Liver (tissue), 9 donors: Measurements from ENCODE around the gene SMG7. TPM values are rescaled to one million over a fixed set of nuclear protein-coding genes. Genes with fewer than 3 reads are reported as not detected.

Experiments
- DNase-seq: peaks from one replicate; pipeline ENCODE4 v3.0.0-alpha.2; 2017; ENCODE audit warnings: low spot score
- H3K27ac ChIP-seq, 2 donors: one replicate each; pipeline ENCODE4 v1.7.0; 2013; ENCODE audit warnings: inconsistent platforms in 2 of 2, low read length in 2 of 2, control low read depth in 1 of 2, low read depth in 1 of 2, mild to moderate bottlenecking in 1 of 2
- H3K27me3 ChIP-seq, 4 donors: one replicate each; pipeline versions ENCODE4 v1.6.1 to v1.7.0; 2013; ENCODE audit warnings: low read length in 3 of 4, inconsistent platforms in 1 of 4, mild to moderate bottlenecking in 1 of 4, moderate library complexity in 1 of 4; ENCODE audit not compliant: control insufficient read depth in 4 of 4, insufficient read depth in 4 of 4
- H3K36me3 ChIP-seq, 4 donors: one replicate each; pipeline versions ENCODE4 v1.6.1 to v1.7.0; 2013; ENCODE audit warnings: low read length in 3 of 4, mild to moderate bottlenecking in 3 of 4, low read depth in 1 of 4, moderate library complexity in 1 of 4; ENCODE audit not compliant: control insufficient read depth in 4 of 4, insufficient read depth in 3 of 4
- H3K4me1 ChIP-seq, 4 donors: one replicate each; pipeline versions ENCODE4 v1.6.1 to v1.7.0; 2013; ENCODE audit warnings: low read length in 3 of 4, mild to moderate bottlenecking in 3 of 4, moderate library complexity in 1 of 4; ENCODE audit not compliant: control insufficient read depth in 4 of 4, insufficient read depth in 4 of 4
- H3K4me3 ChIP-seq, 3 donors: one replicate each; pipeline versions ENCODE4 v1.6.1 to v1.7.0; 2013; ENCODE audit warnings: low read length in 3 of 3, control low read depth in 1 of 3, low read depth in 1 of 3, mild to moderate bottlenecking in 1 of 3
- H3K9ac ChIP-seq, 2 donors: one replicate each; pipeline ENCODE4 v1.7.0; 2013; ENCODE audit warnings: low read length in 2 of 2, mild to moderate bottlenecking in 2 of 2, moderate library complexity in 2 of 2, control low read depth in 1 of 2, low read depth in 1 of 2
- H3K9me3 ChIP-seq, 4 donors: one replicate each; pipeline versions ENCODE4 v1.6.1 to v1.7.0; 2013; ENCODE audit warnings: low read length in 3 of 4; ENCODE audit not compliant: control insufficient read depth in 4 of 4
- ATF3 ChIP-seq: IDR thresholded peaks from 2 replicates; pipeline ENCODE4 v1.6.1; 2016; ENCODE audit warnings: antibody characterized with exemption
- GABPA ChIP-seq, 2 donors: IDR thresholded peaks in 1 of 2; conservative IDR thresholded peaks in 1 of 2; 2 replicates each; pipeline ENCODE4 v1.6.1; 2016; ENCODE audit warnings: antibody characterized with exemption in 2 of 2, mild to moderate bottlenecking in 1 of 2, moderate library complexity in 1 of 2
- HNF4A ChIP-seq, 2 donors: conservative IDR thresholded peaks; 2 replicates each; pipeline ENCODE4 v1.6.1; 2016; ENCODE audit warnings: antibody characterized with exemption in 2 of 2, mild to moderate bottlenecking in 2 of 2
- MAX ChIP-seq: IDR thresholded peaks from 2 replicates; pipeline ENCODE4 v1.6.1; 2016; ENCODE audit warnings: antibody characterized with exemption
- NR2F2 ChIP-seq: IDR thresholded peaks from 2 replicates; pipeline ENCODE4 v1.6.1; 2016; ENCODE audit warnings: antibody characterized with exemption
- REST ChIP-seq: IDR thresholded peaks from 2 replicates; pipeline ENCODE4 v1.6.1; 2016; ENCODE audit warnings: antibody characterized with exemption, mild to moderate bottlenecking
- SP1 ChIP-seq: IDR thresholded peaks from 2 replicates; pipeline ENCODE4 v1.6.1; 2018; ENCODE audit warnings: antibody characterized with exemption, mild to moderate bottlenecking
- TAF1 ChIP-seq: conservative IDR thresholded peaks from 2 replicates; pipeline ENCODE4 v1.6.1; 2016; ENCODE audit warnings: antibody characterized with exemption, mild to moderate bottlenecking
- ZBTB33 ChIP-seq: IDR thresholded peaks from 2 replicates; pipeline ENCODE4 v1.6.1; 2016; ENCODE audit warnings: antibody characterized with exemption
- WGBS: extraction: QIAGEN DNeasy Blood & Tissue Kit; methylation state at CpG from one replicate; pipeline ENCODE4 v1.1.7; 2013; 5-methylcytosine and 5-hydroxymethylcytosine counted together
- polyA plus RNA-seq, 2 donors: library from polyadenylated mRNA; stranded (reverse) in 1 of 2; unstranded in 1 of 2; fragments of 200-250 nt in 1 of 2; fragments of >200 nt in 1 of 2; fragmentation: Nextera tagmentation in 1 of 2; extraction: Ambion mirVana in 1 of 2; gene quantifications; one replicate each; pipeline versions ENCODE4 v1.2.1 to v1.2.3, GENCODE V29; 2013 to 2015
- total RNA-seq, 2 donors: library from RNA; depleted of rRNA; stranded (reverse); fragments of >200 nt; gene quantifications; one replicate each; pipeline ENCODE4 v1.2.3, GENCODE V29; 2014
- donor health status: healthy.
- donor health status: healthy.
- donor health status: healthy.
- donor health status: healthy.
- donor health status: healthy.

Gene SMG7
- total and polyA plus RNA-seq, 4 donors = 9.5 to 28.7 (median 13.6) TPM

GRCh38 chr1:183569141-183569540, 96.8 kb downstream of the SMG7 start (continued):
- TF ChIP-seq ZBTB33 = no peak
- TF ChIP-seq ATF3 = no peak
- TF ChIP-seq TAF1 = no peak

GRCh38 chr1:183569801-183570200, 97.5 kb downstream of the SMG7 start:
- Histone ChIP-seq H3K4me1 (no peaks in the 10 kb centered on the region), H3K27me3 (no peaks in the 10 kb centered on the region), H3K4me3 (no peak overlapping the region), H3K9ac (no peak overlapping the region), H3K27ac (no peak overlapping the region), H3K9me3 (no peaks in the 10 kb centered on the region), H3K36me3 (no peaks in the 10 kb centered on the region)
- 96% methylated on average over 3 of the region's 3 CpGs for WGBS
- no peak for DNase-seq
- TF ChIP-seq NR2F2 (no peak), GABPA (IDR thresholded peaks at IDR 0.05 in 1 of 2, conservative IDR thresholded peaks at IDR 0.05 in 1 of 2) (no peak), ZBTB33 (no peak), ATF3 (no peak)

- TF ChIP-seq NR2F2 (no peak), HNF4A (conservative IDR thresholded peaks at IDR 0.05) (no peak)
- Histone ChIP-seq H3K4me1 (no peaks in the 10 kb centered on the region), H3K9me3 (no peaks in the 10 kb centered on the region), H3K27ac (no peak overlapping the region), H3K27me3 (no peaks in the 10 kb centered on the region), H3K36me3 (no peaks in the 10 kb centered on the region), H3K4me3 (no peak overlapping the region), H3K9ac (no peak overlapping the region)
- no peak for DNase-seq
- WGBS = 91% methylated on average over 4 of the region's 4 CpGs
Observed at GRCh38 chr1:183570451-183570850, 98.2 kb downstream of the SMG7 start.

- Histone ChIP-seq H3K4me1 (no peaks in the 10 kb centered on the region), H3K9ac (no peak overlapping the region), H3K4me3 (no peak overlapping the region), H3K27ac (no peak overlapping the region), H3K9me3 (no peaks in the 10 kb centered on the region), H3K36me3 (no peaks in the 10 kb centered on the region), H3K27me3 (no peaks in the 10 kb centered on the region)
- TF ChIP-seq ZBTB33 = no peak
- no peak for TF ChIP-seq SP1
- TF ChIP-seq ATF3 = no peak
- no peak for TF ChIP-seq MAX
- no peak for TF ChIP-seq REST
- no peak for TF ChIP-seq TAF1
- DNase-seq = no peak
- 92% methylated on average over 4 of the region's 4 CpGs for WGBS
Observed at GRCh38 chr1:183571678-183572268, 99.5 kb downstream of the SMG7 start.
